T-cell (primary cell): Measurements from ENCODE around the gene SMCO3. TPM values are rescaled to one million over a fixed set of nuclear protein-coding genes. Genes with fewer than 3 reads are reported as not detected.
A peak's percentile ranks its signal among the peaks of the same experiment; 100 is the strongest.

ENCODE experiments used
- ATAC-seq, 4 experiments: fragments of 200-7000 bp in 3 of 4; fragments of 150-1000 bp in 1 of 4; cut with Tn5 transposase; replicated peaks in 1 of 4; 1 replicate in 3 of 4; 2 replicates in 1 of 4; pipeline ENCODE4 v1.10.0; 2021; ENCODE audit warnings: moderate library complexity in 3 of 4, mild to moderate bottlenecking in 2 of 4, moderate number of reproducible peaks in 1 of 4
- CTCF ChIA-PET, 2 donors: fragments of 300-600 bp; sonication (Branson Sonifier 250); formaldehyde crosslinking; loops; one replicate each; lab custom pipeline; 2022; ENCODE audit warnings: antibody characterized with exemption in 2 of 2; lab: Charles Lee
- POLR2A ChIA-PET, 2 donors: fragments of 300-600 bp; sonication (Branson Sonifier 250); formaldehyde crosslinking; loops; one replicate each; lab custom pipeline; 2022; ENCODE audit warnings: antibody characterized with exemption in 2 of 2; lab: Charles Lee
- DNase-seq, 35 experiments: peaks; one replicate each; pipeline versions ENCODE4 v3.0.0 to v3.0.0-alpha.2; 2013 to 2023
- H3K27ac ChIP-seq: one replicate; pipeline ENCODE4 v1.5.1; 2013; ENCODE audit warnings: low read length
- H3K27me3 ChIP-seq, 2 experiments: replicated peaks in 1 of 2; 1 replicate in 1 of 2; 2 replicates in 1 of 2; pipeline versions ENCODE4 v1.6.1 to v1.7.0; 2013; ENCODE audit warnings: low read length in 1 of 2, mixed read lengths in 1 of 2; ENCODE audit not compliant: control insufficient read depth in 2 of 2, insufficient read depth in 2 of 2; ENCODE audit errors: extremely low read depth in 1 of 2
- H3K36me3 ChIP-seq, 2 donors: 1 replicate in 1 of 2; 2 replicates in 1 of 2; pipeline versions ENCODE4 v1.6.1 to v1.7.0; 2013; ENCODE audit warnings: low read length in 1 of 2; ENCODE audit not compliant: control insufficient read depth in 2 of 2, insufficient read depth in 1 of 2; ENCODE audit errors: extremely low read depth in 1 of 2
- H3K4me1 ChIP-seq, 2 experiments: 1 replicate in 1 of 2; 2 replicates in 1 of 2; pipeline versions ENCODE4 v1.6.1 to v1.7.0; 2013; ENCODE audit warnings: low read length in 2 of 2, mixed read lengths in 1 of 2; ENCODE audit not compliant: insufficient read depth in 2 of 2, control insufficient read depth in 1 of 2; ENCODE audit errors: extremely low read depth in 1 of 2
- H3K4me3 ChIP-seq, 2 donors: 1 replicate in 1 of 2; 2 replicates in 1 of 2; pipeline versions ENCODE4 v1.5.1 to v1.7.0; 2013; ENCODE audit warnings: mild to moderate bottlenecking in 2 of 2, low read length in 1 of 2, moderate library complexity in 1 of 2; ENCODE audit not compliant: control insufficient read depth in 1 of 2; ENCODE audit errors: extremely low read depth in 1 of 2
- H3K9me3 ChIP-seq: 2 replicates; pipeline ENCODE4 v1.7.0; 2013
- H3K27ac Mint-ChIP-seq, 2 donors: one replicate each; pipeline ENCODE4 v1.8.0; 2020 to 2021; ENCODE audit warnings: mild to moderate bottlenecking in 2 of 2, mixed read lengths in 2 of 2
- H3K27me3 Mint-ChIP-seq, 2 donors: one replicate each; pipeline ENCODE4 v1.8.0; 2021 to 2022; ENCODE audit warnings: mixed read lengths in 2 of 2
- H3K36me3 Mint-ChIP-seq: one replicate; pipeline ENCODE4 v1.8.0; 2021; ENCODE audit warnings: mixed read lengths
- H3K4me1 Mint-ChIP-seq, 3 donors: one replicate each; pipeline ENCODE4 v1.8.0; 2020 to 2022; ENCODE audit warnings: mixed read lengths in 3 of 3, mild to moderate bottlenecking in 1 of 3
- H3K4me3 Mint-ChIP-seq, 3 donors: one replicate each; pipeline ENCODE4 v1.8.0; 2020 to 2022; ENCODE audit warnings: mild to moderate bottlenecking in 3 of 3, mixed read lengths in 3 of 3, moderate library complexity in 3 of 3
- H3K9me3 Mint-ChIP-seq, 3 donors: one replicate each; pipeline ENCODE4 v1.8.0; 2020 to 2022; ENCODE audit warnings: mixed read lengths in 3 of 3
- WGBS: methylation state at CpG from one replicate; pipeline ENCODE4 v1.1.5; 2013; ENCODE audit warnings: missing lambda C conversion rate; ENCODE audit not compliant: insufficient coverage; 5-methylcytosine and 5-hydroxymethylcytosine counted together
- total RNA-seq, 35 experiments: library from RNA in 6 of 35; stranded (reverse) in 6 of 35; fragments of 120-200 nt in 1 of 35; gene quantifications; one replicate each; pipeline versions ENCODE4 v1.2.1 to v1.2.4 and lab custom pipeline; 2013 to 2026

Gene SMCO3
- total RNA-seq, 5 donors from 2014 or later (not counting 1 experiment from before 2014, with no cell fraction given): not detected

DNA sequence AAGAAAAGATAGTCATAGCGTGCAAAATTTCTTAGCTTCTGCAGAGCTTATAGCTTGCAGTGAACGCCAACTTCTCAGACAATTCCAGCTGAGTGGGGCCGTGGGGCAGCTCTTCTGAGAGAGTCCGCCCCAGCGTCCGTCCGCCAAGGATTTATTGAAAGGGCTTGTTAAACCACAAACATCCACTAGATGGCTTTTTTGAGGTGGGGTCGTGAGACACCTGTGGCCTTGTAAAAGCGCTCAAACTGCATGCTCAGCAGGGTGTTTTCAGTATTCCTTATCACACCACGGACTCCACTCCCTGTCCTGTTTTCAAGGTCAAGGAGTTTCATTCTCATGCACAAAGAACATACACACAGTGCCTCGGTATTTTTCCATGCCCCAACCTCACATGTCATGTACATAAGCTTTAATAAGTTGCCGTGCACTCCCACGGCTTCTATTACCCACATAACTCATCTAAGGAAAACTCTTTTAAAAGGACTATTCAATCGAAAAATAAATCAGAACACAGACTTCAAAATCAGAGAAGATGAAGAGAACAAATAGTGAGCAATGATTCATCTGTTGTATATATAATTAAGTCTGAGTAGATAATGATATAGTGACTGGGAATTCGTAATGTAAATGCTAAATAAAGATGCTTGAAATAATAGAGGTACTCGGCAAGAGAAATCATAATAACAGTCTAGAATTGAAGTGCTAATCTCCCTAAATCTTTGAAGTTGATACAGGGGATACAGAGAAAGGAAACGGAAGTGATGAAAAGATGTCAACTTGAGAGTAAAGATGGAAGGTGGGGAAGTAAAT lies 57.4 kb downstream of the SMCO3 start:
- ATAC-seq (no peak), DNase-seq (peak in 1 of 35 experiments; percentile 25)
- Mint-ChIP-seq H3K4me1 (peaks cover 21 to 32% (median 27%) of the 10 kb centered on the region in 3 donors), H3K27me3 (no peaks in the 10 kb centered on the region), H3K4me3 (no peak overlapping the region), H3K36me3 (peaks cover 25% of the 10 kb centered on the region), H3K9me3 (peaks cover 0 to 15% (median 13%) of the 10 kb centered on the region in 3 donors), H3K27ac (no peak overlapping the region)
- Histone ChIP-seq H3K36me3 (no peaks in the 10 kb centered on the region), H3K4me3 (no peak overlapping the region), H3K27ac (no peak overlapping the region), H3K4me1 (peaks cover 0 to 3% of the 10 kb centered on the region in 2 experiments), H3K27me3 (no peaks in the 10 kb centered on the region), H3K9me3 (no peaks in the 10 kb centered on the region)
- CTCF ChIA-PET: interaction anchor here (0.7 to 1.0 kb wide), 3 partner anchors 16 to 830 kb away, joined by 3 read pairs; no protein-coding TSS in a partner anchor
- 73% methylated on average over 7 of the region's 17 CpGs for WGBS
- POLR2A ChIA-PET: interaction anchor here (0.6 to 0.7 kb wide), 2 partner anchors 85 to 1014 kb away, joined by 3 read pairs; no protein-coding TSS in a partner anchor

Other genes with a start within 250 kb of the SMCO3 start
- under 1 TPM; 0.13 to 0.57 (median 0.20) TPM for gene PLBD1, start 246.3 kb downstream of the SMCO3 start, total RNA-seq
- under 1 TPM in 1 of 5 donors, not detected in 4; 0.06 TPM for gene GUCY2C, start 117.6 kb downstream of the SMCO3 start, total RNA-seq
- gene WBP11, start 10.7 kb downstream of the SMCO3 start, total RNA-seq: 100 to 1,000 TPM in 2 of 5 donors, 10 to 100 TPM in 3; 72.6 to 122 (median 80.6) TPM
- gene C12orf60, start 10.5 kb downstream of the SMCO3 start, total RNA-seq: 1 to 10 TPM in 2 of 5 donors, under 1 TPM in 2, not detected in 1; 0.50 to 1.4 (median 0.93) TPM
- gene ART4, start 29.3 kb upstream of the SMCO3 start, total RNA-seq: not detected
- 1 to 10 TPM; 1.5 to 4.0 (median 2.2) TPM for gene MGP, start 71.7 kb upstream of the SMCO3 start, total RNA-seq
- 10 to 100 TPM; 11.1 to 21.8 (median 14.7) TPM for gene ERP27, start 124.4 kb upstream of the SMCO3 start, total RNA-seq
- gene ARHGDIB, start 147.4 kb upstream of the SMCO3 start, total RNA-seq: 100 to 1,000 TPM; 722 to 938 (median 785) TPM
- gene PDE6H, start 158.9 kb upstream of the SMCO3 start, total RNA-seq: not detected